GM23338 (cell line): ENCODE data around the gene GPR37. TPM values are rescaled to one million over a fixed set of nuclear protein-coding genes. Genes with fewer than 3 reads are reported as not detected.

ENCODE experiments used
- ATAC-seq: fragments of 200-7000 bp; cut with Tn5 transposase; 3 replicates; pipeline ENCODE4 v1.9.1; 2020
- DNase-seq: peaks from one replicate; pipeline ENCODE4 v3.0.0-alpha.2; 2015; ENCODE audit warnings: low spot score
- H2AFZ ChIP-seq: fragments of 200-600 bp; sonication (generic); 2 replicates; pipeline ENCODE4 v1.8.0; 2016; ENCODE audit warnings: antibody characterized with exemption, mild to moderate bottlenecking, moderate library complexity
- H3F3A ChIP-seq: fragments of 200-600 bp; sonication (generic); replicated peaks from 2 replicates; pipeline ENCODE4 v1.8.0; 2017; ENCODE audit warnings: antibody characterized with exemption, mixed run types, low read depth
- H3K27ac ChIP-seq: fragments of 200-600 bp; sonication (generic); 2 replicates; pipeline ENCODE4 v1.6.1; 2016; ENCODE audit warnings: low read depth
- H3K27me3 ChIP-seq: fragments of 200-600 bp; sonication (generic); 2 replicates; pipeline ENCODE4 v1.8.0; 2016; ENCODE audit warnings: mild to moderate bottlenecking, mixed run types, moderate library complexity; ENCODE audit not compliant: insufficient read depth
- H3K36me3 ChIP-seq: fragments of 200-600 bp; sonication (generic); 2 replicates; pipeline ENCODE4 v1.8.0; 2016; ENCODE audit warnings: mild to moderate bottlenecking; ENCODE audit not compliant: insufficient read depth
- H3K4me1 ChIP-seq: fragments of 200-600 bp; sonication (generic); 2 replicates; pipeline ENCODE4 v1.8.0; 2016; ENCODE audit warnings: mild to moderate bottlenecking, moderate library complexity; ENCODE audit not compliant: insufficient read depth
- H3K4me2 ChIP-seq: fragments of 200-600 bp; sonication (generic); 2 replicates; pipeline ENCODE4 v1.7.1; 2017; ENCODE audit warnings: mixed run types
- H3K4me3 ChIP-seq: fragments of 200-600 bp; sonication (generic); 2 replicates; pipeline ENCODE4 v1.6.1; 2016; ENCODE audit warnings: mixed run types
- H3K79me2 ChIP-seq: fragments of 200-600 bp; sonication (generic); replicated peaks from 2 replicates; pipeline ENCODE4 v1.8.0; 2017; ENCODE audit warnings: mild to moderate bottlenecking; ENCODE audit not compliant: insufficient read depth
- H3K9me2 ChIP-seq: fragments of 200-600 bp; sonication (generic); 2 replicates; pipeline ENCODE4 v1.8.0; 2017; ENCODE audit not compliant: insufficient read depth
- H4K20me1 ChIP-seq: fragments of 200-600 bp; sonication (generic); replicated peaks from 2 replicates; pipeline ENCODE4 v1.8.0; 2017; ENCODE audit warnings: mild to moderate bottlenecking; ENCODE audit not compliant: insufficient read depth
- H3K27ac Mint-ChIP-seq: 2 replicates; pipeline ENCODE4 v1.8.0; 2020; ENCODE audit warnings: inconsistent platforms, mild to moderate bottlenecking, moderate library complexity, mixed read lengths
- H3K27me3 Mint-ChIP-seq: 3 replicates; pipeline ENCODE4 v1.8.0; 2022; ENCODE audit warnings: low read depth, mild to moderate bottlenecking, moderate library complexity, mixed read lengths, inconsistent platforms; ENCODE audit not compliant: insufficient read depth, poor library complexity
- H3K36me3 Mint-ChIP-seq: 3 replicates; pipeline ENCODE4 v1.8.0; 2021; ENCODE audit warnings: low read depth, mild to moderate bottlenecking, inconsistent platforms, moderate library complexity, mixed read lengths
- H3K4me1 Mint-ChIP-seq: 3 replicates; pipeline ENCODE4 v1.8.0; 2020; ENCODE audit warnings: mild to moderate bottlenecking, inconsistent platforms, mixed read lengths
- H3K4me3 Mint-ChIP-seq: 3 replicates; pipeline ENCODE4 v1.8.0; 2021; ENCODE audit warnings: moderate library complexity, mild to moderate bottlenecking, inconsistent platforms, mixed read lengths
- H3K9me3 Mint-ChIP-seq: 3 replicates; pipeline ENCODE4 v1.8.0; 2020; ENCODE audit warnings: moderate library complexity, mild to moderate bottlenecking, inconsistent platforms, mixed read lengths
- CREB1 ChIP-seq: fragments of 250-450 bp; sonication (Bioruptor Pico); IDR thresholded peaks from 2 replicates; pipeline ENCODE4 v1.5.0; 2020; ENCODE audit warnings: low read depth, mild to moderate bottlenecking, moderate library complexity
- EZH2 ChIP-seq: fragments of 200-600 bp; sonication (generic); IDR thresholded peaks from one replicate; pipeline ENCODE4 v1.8.0; 2017; ENCODE audit warnings: antibody characterized with exemption, mild to moderate bottlenecking, low read depth; ENCODE audit not compliant: unreplicated experiment
- EZH2phosphoT487 ChIP-seq: fragments of 200-600 bp; sonication (generic); IDR thresholded peaks from one replicate; pipeline ENCODE4 v1.8.1; 2018; ENCODE audit warnings: antibody characterized with exemption; ENCODE audit not compliant: unreplicated experiment
- JUNB ChIP-seq: IDR thresholded peaks from one replicate; pipeline ENCODE4 v1.6.1; 2016; ENCODE audit warnings: antibody characterized with exemption; ENCODE audit not compliant: unreplicated experiment
- NANOG ChIP-seq: IDR thresholded peaks from 2 replicates; pipeline ENCODE4 v1.6.1; 2016; ENCODE audit warnings: antibody characterized with exemption, borderline replicate concordance
- POLR2AphosphoS5 ChIP-seq: IDR thresholded peaks from 2 replicates; pipeline ENCODE4 v1.6.1; 2016; ENCODE audit warnings: antibody characterized with exemption, low read depth
- STAT1 ChIP-seq: IDR thresholded peaks from one replicate; pipeline ENCODE4 v1.6.1; 2016; ENCODE audit warnings: antibody characterized with exemption; ENCODE audit not compliant: unreplicated experiment
- ZNF114 ChIP-seq: fragments of 250-450 bp; sonication (Bioruptor Pico); IDR thresholded peaks from 2 replicates; pipeline ENCODE4 v1.5.0; 2020; ENCODE audit warnings: mild to moderate bottlenecking, moderate library complexity
- ZNF331 ChIP-seq: fragments of 250-450 bp; sonication (Bioruptor Pico); IDR thresholded peaks from 2 replicates; pipeline ENCODE4 v1.5.0; 2020; ENCODE audit warnings: low read depth, mild to moderate bottlenecking, moderate library complexity
- polyA plus RNA-seq: library from polyadenylated mRNA; unstranded; fragments of >200 nt; fragmentation: Nextera tagmentation; extraction: Ambion mirVana; gene quantifications from 2 replicates; pipeline ENCODE4 v1.2.1, GENCODE V29; 2016
- total RNA-seq: library from RNA; depleted of rRNA; stranded (reverse); fragments of >200 nt; shearing (Covaris generic); gene quantifications from 2 replicates; pipeline ENCODE4 v1.2.3, GENCODE V29; 2014
- TF ChIP-seq, protein P1 (sequence below): IDR thresholded peaks from one replicate; pipeline ENCODE4 v1.6.1; 2018; ENCODE audit warnings: antibody characterized with exemption; ENCODE audit not compliant: unreplicated experiment
- TF ChIP-seq, protein P2 (sequence below): fragments of 250-450 bp; sonication (Bioruptor Pico); IDR thresholded peaks from 2 replicates; pipeline ENCODE4 v1.5.0; 2020; ENCODE audit warnings: mild to moderate bottlenecking, moderate library complexity
- TF ChIP-seq, protein P3 (sequence below), 2 experiments: fragments of 200-600 bp in 1 of 2; sonication (generic) in 1 of 2; conservative IDR thresholded peaks; 2 replicates each; pipeline versions ENCODE4 v1.5.1 to v1.6.1; 2016 to 2017; ENCODE audit warnings: antibody characterized with exemption in 2 of 2, low read depth in 2 of 2, mild to moderate bottlenecking in 2 of 2, moderate library complexity in 1 of 2
- TF ChIP-seq, protein P4 (sequence below): IDR thresholded peaks from 2 replicates; pipeline ENCODE4 v1.6.1; 2016; ENCODE audit warnings: antibody characterized with exemption

GPR37 gene
- total and polyA plus RNA-seq, 2 experiments from 2014 or later, result 3.9 to 8.5 TPM

DNA sequence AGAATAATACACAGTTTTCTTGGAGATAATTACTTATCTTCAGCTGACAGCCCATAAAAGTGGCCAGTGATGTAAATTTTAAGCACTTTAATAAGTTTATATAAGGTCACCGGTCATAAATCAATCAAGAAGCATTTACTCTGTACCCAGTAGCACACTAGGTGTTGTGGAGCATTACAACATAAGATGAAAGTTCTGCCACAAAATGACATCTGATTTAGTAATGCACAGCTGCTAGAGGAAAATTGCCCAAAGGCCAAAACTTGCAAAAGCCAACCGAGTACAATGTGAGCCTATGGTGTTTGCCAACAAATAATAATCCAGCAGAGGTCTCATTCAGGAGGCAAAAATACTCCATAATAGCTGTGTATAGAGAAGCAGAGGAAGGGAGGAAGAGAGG, 63.6 kb downstream of the GPR37 start:
- no peak for ATAC-seq
- Mint-ChIP-seq H3K27me3 (no peaks in the 10 kb centered on the region), H3K4me1 (no peaks in the 10 kb centered on the region), H3K9me3 (no peaks in the 10 kb centered on the region), H3K27ac (no peak overlapping the region), H3K4me3 (no peak overlapping the region), H3K36me3 (no peaks in the 10 kb centered on the region)
- Histone ChIP-seq H3K27me3 (no peaks in the 10 kb centered on the region), H3K36me3 (no peaks in the 10 kb centered on the region), H3F3A (no peaks in the 10 kb centered on the region), H3K4me3 (no peak overlapping the region), H3K79me2 (no peaks in the 10 kb centered on the region), H3K4me1 (no peaks in the 10 kb centered on the region), H4K20me1 (no peaks in the 10 kb centered on the region), H3K9me2 (no peaks in the 10 kb centered on the region), H3K27ac (no peak overlapping the region), H2AFZ (no peak overlapping the region), H3K4me2 (no peak overlapping the region)
- DNase-seq, result no peak
- TF ChIP-seq NANOG (no peak), EZH2phosphoT487 (no peak), STAT1 (no peak), JUNB (no peak), ZNF331 (CRISPR knock-in tag) (no peak), CREB1 (CRISPR knock-in tag) (no peak), EZH2 (no peak), POLR2AphosphoS5 (no peak), ZNF114 (CRISPR knock-in tag) (no peak)
- TF ChIP-seq, protein P1, sequence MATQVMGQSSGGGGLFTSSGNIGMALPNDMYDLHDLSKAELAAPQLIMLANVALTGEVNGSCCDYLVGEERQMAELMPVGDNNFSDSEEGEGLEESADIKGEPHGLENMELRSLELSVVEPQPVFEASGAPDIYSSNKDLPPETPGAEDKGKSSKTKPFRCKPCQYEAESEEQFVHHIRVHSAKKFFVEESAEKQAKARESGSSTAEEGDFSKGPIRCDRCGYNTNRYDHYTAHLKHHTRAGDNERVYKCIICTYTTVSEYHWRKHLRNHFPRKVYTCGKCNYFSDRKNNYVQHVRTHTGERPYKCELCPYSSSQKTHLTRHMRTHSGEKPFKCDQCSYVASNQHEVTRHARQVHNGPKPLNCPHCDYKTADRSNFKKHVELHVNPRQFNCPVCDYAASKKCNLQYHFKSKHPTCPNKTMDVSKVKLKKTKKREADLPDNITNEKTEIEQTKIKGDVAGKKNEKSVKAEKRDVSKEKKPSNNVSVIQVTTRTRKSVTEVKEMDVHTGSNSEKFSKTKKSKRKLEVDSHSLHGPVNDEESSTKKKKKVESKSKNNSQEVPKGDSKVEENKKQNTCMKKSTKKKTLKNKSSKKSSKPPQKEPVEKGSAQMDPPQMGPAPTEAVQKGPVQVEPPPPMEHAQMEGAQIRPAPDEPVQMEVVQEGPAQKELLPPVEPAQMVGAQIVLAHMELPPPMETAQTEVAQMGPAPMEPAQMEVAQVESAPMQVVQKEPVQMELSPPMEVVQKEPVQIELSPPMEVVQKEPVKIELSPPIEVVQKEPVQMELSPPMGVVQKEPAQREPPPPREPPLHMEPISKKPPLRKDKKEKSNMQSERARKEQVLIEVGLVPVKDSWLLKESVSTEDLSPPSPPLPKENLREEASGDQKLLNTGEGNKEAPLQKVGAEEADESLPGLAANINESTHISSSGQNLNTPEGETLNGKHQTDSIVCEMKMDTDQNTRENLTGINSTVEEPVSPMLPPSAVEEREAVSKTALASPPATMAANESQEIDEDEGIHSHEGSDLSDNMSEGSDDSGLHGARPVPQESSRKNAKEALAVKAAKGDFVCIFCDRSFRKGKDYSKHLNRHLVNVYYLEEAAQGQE, result no peak
- TF ChIP-seq, protein P2, sequence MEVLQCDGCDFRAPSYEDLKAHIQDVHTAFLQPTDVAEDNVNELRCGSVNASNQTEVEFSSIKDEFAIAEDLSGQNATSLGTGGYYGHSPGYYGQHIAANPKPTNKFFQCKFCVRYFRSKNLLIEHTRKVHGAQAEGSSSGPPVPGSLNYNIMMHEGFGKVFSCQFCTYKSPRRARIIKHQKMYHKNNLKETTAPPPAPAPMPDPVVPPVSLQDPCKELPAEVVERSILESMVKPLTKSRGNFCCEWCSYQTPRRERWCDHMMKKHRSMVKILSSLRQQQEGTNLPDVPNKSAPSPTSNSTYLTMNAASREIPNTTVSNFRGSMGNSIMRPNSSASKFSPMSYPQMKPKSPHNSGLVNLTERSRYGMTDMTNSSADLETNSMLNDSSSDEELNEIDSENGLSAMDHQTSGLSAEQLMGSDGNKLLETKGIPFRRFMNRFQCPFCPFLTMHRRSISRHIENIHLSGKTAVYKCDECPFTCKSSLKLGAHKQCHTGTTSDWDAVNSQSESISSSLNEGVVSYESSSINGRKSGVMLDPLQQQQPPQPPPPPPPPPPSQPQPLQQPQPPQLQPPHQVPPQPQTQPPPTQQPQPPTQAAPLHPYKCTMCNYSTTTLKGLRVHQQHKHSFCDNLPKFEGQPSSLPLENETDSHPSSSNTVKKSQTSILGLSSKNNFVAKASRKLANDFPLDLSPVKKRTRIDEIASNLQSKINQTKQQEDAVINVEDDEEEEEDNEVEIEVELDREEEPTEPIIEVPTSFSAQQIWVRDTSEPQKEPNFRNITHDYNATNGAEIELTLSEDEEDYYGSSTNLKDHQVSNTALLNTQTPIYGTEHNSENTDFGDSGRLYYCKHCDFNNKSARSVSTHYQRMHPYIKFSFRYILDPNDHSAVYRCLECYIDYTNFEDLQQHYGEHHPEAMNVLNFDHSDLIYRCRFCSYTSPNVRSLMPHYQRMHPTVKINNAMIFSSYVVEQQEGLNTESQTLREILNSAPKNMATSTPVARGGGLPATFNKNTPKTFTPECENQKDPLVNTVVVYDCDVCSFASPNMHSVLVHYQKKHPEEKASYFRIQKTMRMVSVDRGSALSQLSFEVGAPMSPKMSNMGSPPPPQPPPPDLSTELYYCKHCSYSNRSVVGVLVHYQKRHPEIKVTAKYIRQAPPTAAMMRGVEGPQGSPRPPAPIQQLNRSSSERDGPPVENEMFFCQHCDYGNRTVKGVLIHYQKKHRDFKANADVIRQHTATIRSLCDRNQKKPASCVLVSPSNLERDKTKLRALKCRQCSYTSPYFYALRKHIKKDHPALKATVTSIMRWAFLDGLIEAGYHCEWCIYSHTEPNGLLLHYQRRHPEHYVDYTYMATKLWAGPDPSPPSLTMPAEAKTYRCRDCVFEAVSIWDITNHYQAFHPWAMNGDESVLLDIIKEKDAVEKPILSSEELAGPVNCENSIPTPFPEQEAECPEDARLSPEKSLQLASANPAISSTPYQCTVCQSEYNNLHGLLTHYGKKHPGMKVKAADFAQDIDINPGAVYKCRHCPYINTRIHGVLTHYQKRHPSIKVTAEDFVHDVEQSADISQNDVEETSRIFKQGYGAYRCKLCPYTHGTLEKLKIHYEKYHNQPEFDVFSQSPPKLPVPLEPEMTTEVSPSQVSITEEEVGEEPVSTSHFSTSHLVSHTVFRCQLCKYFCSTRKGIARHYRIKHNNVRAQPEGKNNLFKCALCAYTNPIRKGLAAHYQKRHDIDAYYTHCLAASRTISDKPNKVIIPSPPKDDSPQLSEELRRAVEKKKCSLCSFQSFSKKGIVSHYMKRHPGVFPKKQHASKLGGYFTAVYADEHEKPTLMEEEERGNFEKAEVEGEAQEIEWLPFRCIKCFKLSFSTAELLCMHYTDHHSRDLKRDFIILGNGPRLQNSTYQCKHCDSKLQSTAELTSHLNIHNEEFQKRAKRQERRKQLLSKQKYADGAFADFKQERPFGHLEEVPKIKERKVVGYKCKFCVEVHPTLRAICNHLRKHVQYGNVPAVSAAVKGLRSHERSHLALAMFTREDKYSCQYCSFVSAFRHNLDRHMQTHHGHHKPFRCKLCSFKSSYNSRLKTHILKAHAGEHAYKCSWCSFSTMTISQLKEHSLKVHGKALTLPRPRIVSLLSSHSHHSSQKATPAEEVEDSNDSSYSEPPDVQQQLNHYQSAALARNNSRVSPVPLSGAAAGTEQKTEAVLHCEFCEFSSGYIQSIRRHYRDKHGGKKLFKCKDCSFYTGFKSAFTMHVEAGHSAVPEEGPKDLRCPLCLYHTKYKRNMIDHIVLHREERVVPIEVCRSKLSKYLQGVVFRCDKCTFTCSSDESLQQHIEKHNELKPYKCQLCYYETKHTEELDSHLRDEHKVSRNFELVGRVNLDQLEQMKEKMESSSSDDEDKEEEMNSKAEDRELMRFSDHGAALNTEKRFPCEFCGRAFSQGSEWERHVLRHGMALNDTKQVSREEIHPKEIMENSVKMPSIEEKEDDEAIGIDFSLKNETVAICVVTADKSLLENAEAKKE (CRISPR knock-in tag), result no peak
- TF ChIP-seq, protein P3, sequence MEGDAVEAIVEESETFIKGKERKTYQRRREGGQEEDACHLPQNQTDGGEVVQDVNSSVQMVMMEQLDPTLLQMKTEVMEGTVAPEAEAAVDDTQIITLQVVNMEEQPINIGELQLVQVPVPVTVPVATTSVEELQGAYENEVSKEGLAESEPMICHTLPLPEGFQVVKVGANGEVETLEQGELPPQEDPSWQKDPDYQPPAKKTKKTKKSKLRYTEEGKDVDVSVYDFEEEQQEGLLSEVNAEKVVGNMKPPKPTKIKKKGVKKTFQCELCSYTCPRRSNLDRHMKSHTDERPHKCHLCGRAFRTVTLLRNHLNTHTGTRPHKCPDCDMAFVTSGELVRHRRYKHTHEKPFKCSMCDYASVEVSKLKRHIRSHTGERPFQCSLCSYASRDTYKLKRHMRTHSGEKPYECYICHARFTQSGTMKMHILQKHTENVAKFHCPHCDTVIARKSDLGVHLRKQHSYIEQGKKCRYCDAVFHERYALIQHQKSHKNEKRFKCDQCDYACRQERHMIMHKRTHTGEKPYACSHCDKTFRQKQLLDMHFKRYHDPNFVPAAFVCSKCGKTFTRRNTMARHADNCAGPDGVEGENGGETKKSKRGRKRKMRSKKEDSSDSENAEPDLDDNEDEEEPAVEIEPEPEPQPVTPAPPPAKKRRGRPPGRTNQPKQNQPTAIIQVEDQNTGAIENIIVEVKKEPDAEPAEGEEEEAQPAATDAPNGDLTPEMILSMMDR (conservative IDR thresholded peaks at IDR 0.05; ENCODE audit: low read depth in 2 of 2), result no peak
- TF ChIP-seq, protein P4, sequence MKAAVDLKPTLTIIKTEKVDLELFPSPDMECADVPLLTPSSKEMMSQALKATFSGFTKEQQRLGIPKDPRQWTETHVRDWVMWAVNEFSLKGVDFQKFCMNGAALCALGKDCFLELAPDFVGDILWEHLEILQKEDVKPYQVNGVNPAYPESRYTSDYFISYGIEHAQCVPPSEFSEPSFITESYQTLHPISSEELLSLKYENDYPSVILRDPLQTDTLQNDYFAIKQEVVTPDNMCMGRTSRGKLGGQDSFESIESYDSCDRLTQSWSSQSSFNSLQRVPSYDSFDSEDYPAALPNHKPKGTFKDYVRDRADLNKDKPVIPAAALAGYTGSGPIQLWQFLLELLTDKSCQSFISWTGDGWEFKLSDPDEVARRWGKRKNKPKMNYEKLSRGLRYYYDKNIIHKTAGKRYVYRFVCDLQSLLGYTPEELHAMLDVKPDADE, result no peak
